ENCODE results near the gene MAX. TPM values are rescaled to one million over a fixed set of nuclear protein-coding genes. Genes with fewer than 3 reads are reported as not detected.

MAX gene
- total RNA-seq, 1 experiment from 2014 or later = 72.9 TPM

DNA sequence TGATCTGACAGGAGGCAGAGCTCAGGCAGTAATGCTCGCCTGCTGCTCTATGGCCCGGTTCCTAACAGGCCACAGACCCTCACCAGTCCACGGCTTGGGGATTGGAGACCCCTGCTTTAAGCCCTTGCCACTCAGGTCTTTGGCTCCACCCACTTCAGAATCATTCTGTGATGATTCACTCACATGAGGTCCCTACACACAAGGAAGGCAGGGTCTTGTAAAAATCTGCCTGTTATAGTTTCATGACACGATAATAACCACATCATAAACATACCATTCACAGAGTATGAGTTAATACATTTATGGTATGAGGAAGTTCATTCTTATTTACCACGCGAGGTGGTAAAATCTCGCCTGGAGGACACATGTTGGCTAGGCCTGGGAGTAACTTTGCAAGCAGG, 29.0 kb upstream of the MAX start:
- Histone ChIP-seq H3T11ph (ENCODE audit: low read length) (no peak overlapping the region), H3K4me1 (ENCODE audit: insufficient read depth, low read length) (no peaks in the 10 kb centered on the region), H4K20me1 (ENCODE audit: control insufficient read depth, insufficient read depth, insufficient read length) (no peaks in the 10 kb centered on the region), H3K27ac (ENCODE audit: insufficient read length, low read depth, low read length) (no peak overlapping the region), H4K5ac (ENCODE audit: insufficient read length, low read depth, low read length) (no peak overlapping the region), H2BK5ac (ENCODE audit: insufficient read length, low read length) (no peak overlapping the region), H3K56ac (ENCODE audit: insufficient read length, low read depth, low read length) (no peak overlapping the region), H4K8ac (replicated peaks; ENCODE audit: insufficient read length, low read depth, low read length) (no peak overlapping the region), H3K4me2 (ENCODE audit: insufficient read depth, insufficient read length, low read length) (no peak overlapping the region), H3K79me2 (ENCODE audit: insufficient read depth, low read length) (no peaks in the 10 kb centered on the region), H3K9ac (ENCODE audit: extremely low read depth, insufficient read length, low read length) (no peak overlapping the region), H3K79me1 (ENCODE audit: insufficient read depth, low read depth, low read length, poor library complexity, severe bottlenecking) (no peaks in the 10 kb centered on the region), H2BK120ac (ENCODE audit: low read depth, low read length, poor library complexity, severe bottlenecking) (no peak overlapping the region), H2BK15ac (ENCODE audit: low read depth, low read length) (no peak overlapping the region), H2BK20ac (ENCODE audit: low read depth, low read length, poor library complexity, severe bottlenecking) (no peak overlapping the region), H3K27me3 (ENCODE audit: insufficient read depth, low read length) (no peaks in the 10 kb centered on the region), H3K18ac (ENCODE audit: insufficient read length, low read depth, low read length) (no peak overlapping the region), H3K23me2 (ENCODE audit: insufficient read length, low read depth, low read length, poor library complexity, severe bottlenecking) (no peaks in the 10 kb centered on the region), H4K91ac (ENCODE audit: insufficient read length, low read depth, low read length) (no peak overlapping the region), H3K9me3 (ENCODE audit: control insufficient read depth, low read depth, low read length) (no peaks in the 10 kb centered on the region), H2AFZ (ENCODE audit: low read length) (no peak overlapping the region), H2BK12ac (ENCODE audit: insufficient read length, low read depth, low read length) (no peak overlapping the region), H2AK5ac (ENCODE audit: insufficient read length, low read length) (no peak overlapping the region), H3K14ac (ENCODE audit: insufficient read depth, low read length) (no peak overlapping the region), H3K23ac (ENCODE audit: insufficient read length, low read depth, low read length) (no peak overlapping the region), H3K4ac (ENCODE audit: low read depth, low read length) (no peak overlapping the region)
- Mint-ChIP-seq H3K4me1 (no peaks in the 10 kb centered on the region), H3K9me3 (no peaks in the 10 kb centered on the region), H3K27ac (no peak overlapping the region), H3K36me3 (ENCODE audit: insufficient read depth in 1 of 3, low read depth in 3 of 3) (no peaks in the 10 kb centered on the region), H3K27me3 (ENCODE audit: low read depth) (peaks cover 2% of the 10 kb centered on the region; the same call in 1 of the 2 replicates), H3K4me3 (no peak overlapping the region)
- TF ChIP-seq, protein P1, sequence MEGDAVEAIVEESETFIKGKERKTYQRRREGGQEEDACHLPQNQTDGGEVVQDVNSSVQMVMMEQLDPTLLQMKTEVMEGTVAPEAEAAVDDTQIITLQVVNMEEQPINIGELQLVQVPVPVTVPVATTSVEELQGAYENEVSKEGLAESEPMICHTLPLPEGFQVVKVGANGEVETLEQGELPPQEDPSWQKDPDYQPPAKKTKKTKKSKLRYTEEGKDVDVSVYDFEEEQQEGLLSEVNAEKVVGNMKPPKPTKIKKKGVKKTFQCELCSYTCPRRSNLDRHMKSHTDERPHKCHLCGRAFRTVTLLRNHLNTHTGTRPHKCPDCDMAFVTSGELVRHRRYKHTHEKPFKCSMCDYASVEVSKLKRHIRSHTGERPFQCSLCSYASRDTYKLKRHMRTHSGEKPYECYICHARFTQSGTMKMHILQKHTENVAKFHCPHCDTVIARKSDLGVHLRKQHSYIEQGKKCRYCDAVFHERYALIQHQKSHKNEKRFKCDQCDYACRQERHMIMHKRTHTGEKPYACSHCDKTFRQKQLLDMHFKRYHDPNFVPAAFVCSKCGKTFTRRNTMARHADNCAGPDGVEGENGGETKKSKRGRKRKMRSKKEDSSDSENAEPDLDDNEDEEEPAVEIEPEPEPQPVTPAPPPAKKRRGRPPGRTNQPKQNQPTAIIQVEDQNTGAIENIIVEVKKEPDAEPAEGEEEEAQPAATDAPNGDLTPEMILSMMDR (conservative IDR thresholded peaks at IDR 0.05) = no peak
- no peak for DNase-seq
- no CpG with 5 or more reads among the region's 7 CpGs for WGBS (ENCODE audit: extremely low coverage, insufficient read length, low lambda C conversion rate)
